ENCODE measurements around the gene MPO.

MPO gene

GRCh38 chr17:58282442-58282841, 1.7 kb upstream of the MPO start:
- Histone ChIP-seq H3K4me1 (ENCODE audit: insufficient read depth, low read length) (no peaks in the 10 kb centered on the region), H3K27ac (ENCODE audit: low read depth, low read length) (no peak overlapping the region), H3K36me3 (ENCODE audit: insufficient read depth, low read length) (no peaks in the 10 kb centered on the region), H3K9me3 (ENCODE audit: low read length) (no peaks in the 10 kb centered on the region), H3K27me3 (ENCODE audit: control insufficient read depth in 1 of 2, insufficient read depth in 2 of 2, low read length in 2 of 2) (peaks cover 0 to 10% of the 10 kb centered on the region in 2 donors), H3K9ac (ENCODE audit: low read length) (no peak overlapping the region), H3K4me3 (ENCODE audit: low read depth in 1 of 2, low read length in 2 of 2) (no peak overlapping the region)

- no peak overlapping the region for H3K27ac ChIP-seq (ENCODE audit: low read depth, low read length)
- no peak overlapping the region for H3K9ac ChIP-seq (ENCODE audit: low read length)
- no peaks in the 10 kb centered on the region for H3K9me3 ChIP-seq (ENCODE audit: low read length)
- H3K36me3 ChIP-seq (ENCODE audit: insufficient read depth, low read length) = no peaks in the 10 kb centered on the region
- no peaks in the 10 kb centered on the region for H3K4me1 ChIP-seq (ENCODE audit: insufficient read depth, low read length)
- H3K4me3 ChIP-seq (ENCODE audit: low read depth in 1 of 2, low read length in 2 of 2) = no peak overlapping the region
- peaks cover 0 to 10% of the 10 kb centered on the region in 2 donors for H3K27me3 ChIP-seq (ENCODE audit: control insufficient read depth in 1 of 2, insufficient read depth in 2 of 2, low read length in 2 of 2)
Measured at GRCh38 chr17:58281511-58282011, 826 bp upstream of the MPO start.

- Histone ChIP-seq H3K36me3 (ENCODE audit: insufficient read depth, low read length) (no peaks in the 10 kb centered on the region), H3K27me3 (ENCODE audit: control insufficient read depth in 1 of 2, insufficient read depth in 2 of 2, low read length in 2 of 2) (peaks cover 0 to 10% of the 10 kb centered on the region in 2 donors), H3K9me3 (ENCODE audit: low read length) (no peaks in the 10 kb centered on the region), H3K27ac (ENCODE audit: low read depth, low read length) (no peak overlapping the region), H3K4me3 (ENCODE audit: low read depth in 1 of 2, low read length in 2 of 2) (no peak overlapping the region), H3K9ac (ENCODE audit: low read length) (no peak overlapping the region), H3K4me1 (ENCODE audit: insufficient read depth, low read length) (no peaks in the 10 kb centered on the region)
Measured at GRCh38 chr17:58279736-58280479, 827 bp downstream of the MPO start.

GRCh38 chr17:58279016-58279711, 1.6 kb downstream of the MPO start:
- Histone ChIP-seq H3K36me3 (ENCODE audit: insufficient read depth, low read length) (no peaks in the 10 kb centered on the region), H3K27me3 (ENCODE audit: control insufficient read depth in 1 of 2, insufficient read depth in 2 of 2, low read length in 2 of 2) (peaks cover 0 to 10% of the 10 kb centered on the region in 2 donors)

GRCh38 chr17:58278661-58279015, 2.1 kb downstream of the MPO start:
- Histone ChIP-seq H3K9ac (ENCODE audit: low read length) (no peak overlapping the region), H3K36me3 (ENCODE audit: insufficient read depth, low read length) (no peaks in the 10 kb centered on the region), H3K4me1 (ENCODE audit: insufficient read depth, low read length) (no peaks in the 10 kb centered on the region), H3K4me3 (ENCODE audit: low read depth in 1 of 2, low read length in 2 of 2) (no peak overlapping the region), H3K9me3 (ENCODE audit: low read length) (no peaks in the 10 kb centered on the region), H3K27ac (ENCODE audit: low read depth, low read length) (no peak overlapping the region), H3K27me3 (ENCODE audit: control insufficient read depth in 1 of 2, insufficient read depth in 2 of 2, low read length in 2 of 2) (peaks cover 0 to 10% of the 10 kb centered on the region in 2 donors)

More at GRCh38 chr17:58279016-58279711, 1.6 kb downstream of the MPO start:
- no peak overlapping the region for H3K9ac ChIP-seq (ENCODE audit: low read length)
- no peaks in the 10 kb centered on the region for H3K9me3 ChIP-seq (ENCODE audit: low read length)
- no peaks in the 10 kb centered on the region for H3K4me1 ChIP-seq (ENCODE audit: insufficient read depth, low read length)
- H3K27ac ChIP-seq (ENCODE audit: low read depth, low read length) = no peak overlapping the region
- H3K4me3 ChIP-seq (ENCODE audit: low read depth in 1 of 2, low read length in 2 of 2) = no peak overlapping the region

- no peaks in the 10 kb centered on the region for H3K36me3 ChIP-seq (ENCODE audit: insufficient read depth, low read length)
- peaks cover 0 to 10% of the 10 kb centered on the region in 2 donors for H3K27me3 ChIP-seq (ENCODE audit: control insufficient read depth in 1 of 2, insufficient read depth in 2 of 2, low read length in 2 of 2)
- H3K4me3 ChIP-seq (ENCODE audit: low read depth in 1 of 2, low read length in 2 of 2) = no peak overlapping the region
- H3K9ac ChIP-seq (ENCODE audit: low read length) = no peak overlapping the region
- H3K4me1 ChIP-seq (ENCODE audit: insufficient read depth, low read length) = no peaks in the 10 kb centered on the region
- H3K27ac ChIP-seq (ENCODE audit: low read depth, low read length) = no peak overlapping the region
- no peaks in the 10 kb centered on the region for H3K9me3 ChIP-seq (ENCODE audit: low read length)
Measured at GRCh38 chr17:58277802-58278595, 2.7 kb downstream of the MPO start.

- Histone ChIP-seq H3K27ac (ENCODE audit: low read depth, low read length) (no peak overlapping the region), H3K4me3 (ENCODE audit: low read depth in 1 of 2, low read length in 2 of 2) (no peak overlapping the region), H3K9me3 (ENCODE audit: low read length) (no peaks in the 10 kb centered on the region), H3K36me3 (ENCODE audit: insufficient read depth, low read length) (no peaks in the 10 kb centered on the region), H3K4me1 (ENCODE audit: insufficient read depth, low read length) (no peaks in the 10 kb centered on the region), H3K9ac (ENCODE audit: low read length) (no peak overlapping the region), H3K27me3 (ENCODE audit: control insufficient read depth in 1 of 2, insufficient read depth in 2 of 2, low read length in 2 of 2) (peaks cover 0 to 10% of the 10 kb centered on the region in 2 donors)
Measured at GRCh38 chr17:58277107-58277801, 3.5 kb downstream of the MPO start.

- no peaks in the 10 kb centered on the region for H3K36me3 ChIP-seq (ENCODE audit: insufficient read depth, low read length)
- no peaks in the 10 kb centered on the region for H3K9me3 ChIP-seq (ENCODE audit: low read length)
- H3K4me3 ChIP-seq (ENCODE audit: low read depth in 1 of 2, low read length in 2 of 2) = no peak overlapping the region
- no peak overlapping the region for H3K9ac ChIP-seq (ENCODE audit: low read length)
- peaks cover 0 to 10% of the 10 kb centered on the region in 2 donors for H3K27me3 ChIP-seq (ENCODE audit: control insufficient read depth in 1 of 2, insufficient read depth in 2 of 2, low read length in 2 of 2)
- H3K27ac ChIP-seq (ENCODE audit: low read depth, low read length) = no peak overlapping the region
- no peaks in the 10 kb centered on the region for H3K4me1 ChIP-seq (ENCODE audit: insufficient read depth, low read length)
Measured at GRCh38 chr17:58276423-58276822, 4.3 kb downstream of the MPO start.

- no peaks in the 10 kb centered on the region for H3K9me3 ChIP-seq (ENCODE audit: low read length)
Measured at GRCh38 chr17:58275417-58275816, 5.3 kb downstream of the MPO start.

GRCh38 chr17:58273453-58274104, 7.2 kb downstream of the MPO start:
- Histone ChIP-seq H3K27ac (ENCODE audit: low read depth, low read length) (no peak overlapping the region), H3K27me3 (ENCODE audit: control insufficient read depth in 1 of 2, insufficient read depth in 2 of 2, low read length in 2 of 2) (no peaks in the 10 kb centered on the region), H3K36me3 (ENCODE audit: insufficient read depth, low read length) (no peaks in the 10 kb centered on the region), H3K4me3 (ENCODE audit: low read depth in 1 of 2, low read length in 2 of 2) (no peak overlapping the region), H3K9ac (ENCODE audit: low read length) (no peak overlapping the region), H3K9me3 (ENCODE audit: low read length) (no peaks in the 10 kb centered on the region), H3K4me1 (ENCODE audit: insufficient read depth, low read length) (no peaks in the 10 kb centered on the region)

More at GRCh38 chr17:58275417-58275816, 5.3 kb downstream of the MPO start:
- Histone ChIP-seq H3K4me1 (ENCODE audit: insufficient read depth, low read length) (no peaks in the 10 kb centered on the region), H3K27me3 (ENCODE audit: control insufficient read depth in 1 of 2, insufficient read depth in 2 of 2, low read length in 2 of 2) (peaks cover 0 to 10% of the 10 kb centered on the region in 2 donors), H3K36me3 (ENCODE audit: insufficient read depth, low read length) (no peaks in the 10 kb centered on the region), H3K27ac (ENCODE audit: low read depth, low read length) (no peak overlapping the region), H3K9ac (ENCODE audit: low read length) (no peak overlapping the region), H3K4me3 (ENCODE audit: low read depth in 1 of 2, low read length in 2 of 2) (no peak overlapping the region)
